H9 (cell line): ENCODE measurements around the gene VWDE. TPM values are rescaled to one million over a fixed set of nuclear protein-coding genes. Genes with fewer than 3 reads are reported as not detected.

Experiments used
- DNase-seq: peaks from one replicate; pipeline ENCODE4 v3.0.0-alpha.2; 2017
- H2AFZ ChIP-seq: one replicate; pipeline ENCODE4 v1.6.1; 2013; ENCODE audit warnings: mild to moderate bottlenecking, low read length, control low read depth, moderate library complexity
- H2AK5ac ChIP-seq: 2 replicates; pipeline ENCODE4 v1.6.1; 2013; ENCODE audit warnings: low read length, control low read depth, mixed read lengths; ENCODE audit not compliant: insufficient read length
- H2BK120ac ChIP-seq: one replicate; pipeline ENCODE4 v1.6.1; 2013; ENCODE audit warnings: low read depth, mild to moderate bottlenecking, low read length, control low read depth, inconsistent platforms; ENCODE audit not compliant: poor library complexity, severe bottlenecking
- H2BK12ac ChIP-seq: 2 replicates; pipeline ENCODE4 v1.6.1; 2013; ENCODE audit warnings: low read length, control low read depth, mixed read lengths, low read depth; ENCODE audit not compliant: insufficient read length
- H2BK15ac ChIP-seq: 2 replicates; pipeline ENCODE4 v1.6.1; 2013; ENCODE audit warnings: low read depth, low read length, control low read depth
- H2BK20ac ChIP-seq: one replicate; pipeline ENCODE4 v1.6.1; 2013; ENCODE audit warnings: low read depth, mild to moderate bottlenecking, low read length, control low read depth, inconsistent platforms; ENCODE audit not compliant: poor library complexity, severe bottlenecking
- H2BK5ac ChIP-seq: 2 replicates; pipeline ENCODE4 v1.6.1; 2013; ENCODE audit warnings: low read length, control low read depth, mixed read lengths; ENCODE audit not compliant: insufficient read length
- H3K14ac ChIP-seq: 2 replicates; pipeline ENCODE4 v1.6.1; 2013; ENCODE audit warnings: low read length, control low read depth; ENCODE audit not compliant: insufficient read depth
- H3K18ac ChIP-seq: 2 replicates; pipeline ENCODE4 v1.6.1; 2013; ENCODE audit warnings: low read depth, mild to moderate bottlenecking, mixed read lengths, low read length, control low read depth; ENCODE audit not compliant: insufficient read length
- H3K23ac ChIP-seq: 2 replicates; pipeline ENCODE4 v1.6.1; 2013; ENCODE audit warnings: low read length, control low read depth, mixed read lengths, low read depth; ENCODE audit not compliant: insufficient read length
- H3K23me2 ChIP-seq: 2 replicates; pipeline ENCODE4 v1.6.1; 2013; ENCODE audit warnings: low read depth, mild to moderate bottlenecking, mixed read lengths, low read length, control low read depth; ENCODE audit not compliant: insufficient read length, poor library complexity, severe bottlenecking
- H3K27ac ChIP-seq: 2 replicates; pipeline ENCODE4 v1.5.1; 2013; ENCODE audit warnings: low read length, control low read depth, mixed read lengths, low read depth; ENCODE audit not compliant: insufficient read length
- H3K27me3 ChIP-seq: 2 replicates; pipeline ENCODE4 v1.6.1; 2013; ENCODE audit warnings: low read length, control low read depth, inconsistent platforms; ENCODE audit not compliant: insufficient read depth
- H3K4ac ChIP-seq: 2 replicates; pipeline ENCODE4 v1.6.1; 2013; ENCODE audit warnings: low read depth, mild to moderate bottlenecking, control low read depth, inconsistent platforms, low read length, moderate library complexity
- H3K4me1 ChIP-seq: 2 replicates; pipeline ENCODE4 v1.6.1; 2013; ENCODE audit warnings: low read length, control low read depth, inconsistent platforms; ENCODE audit not compliant: insufficient read depth
- H3K4me2 ChIP-seq: 2 replicates; pipeline ENCODE4 v1.6.1; 2013; ENCODE audit warnings: low read length, control low read depth, mixed read lengths; ENCODE audit not compliant: insufficient read length, insufficient read depth
- H3K56ac ChIP-seq: 2 replicates; pipeline ENCODE4 v1.6.1; 2013; ENCODE audit warnings: low read depth, mild to moderate bottlenecking, mixed read lengths, low read length, control low read depth; ENCODE audit not compliant: insufficient read length
- H3K79me1 ChIP-seq: 2 replicates; pipeline ENCODE4 v1.6.1; 2013; ENCODE audit warnings: low read depth, mild to moderate bottlenecking, moderate library complexity, low read length, control low read depth, inconsistent platforms; ENCODE audit not compliant: insufficient read depth, poor library complexity, severe bottlenecking
- H3K79me2 ChIP-seq: 2 replicates; pipeline ENCODE4 v1.6.1; 2013; ENCODE audit warnings: low read length, control low read depth, inconsistent platforms; ENCODE audit not compliant: insufficient read depth
- H3K9ac ChIP-seq: 2 replicates; pipeline ENCODE4 v1.6.1; 2013; ENCODE audit warnings: low read length, control low read depth, mixed read lengths; ENCODE audit not compliant: insufficient read length; ENCODE audit errors: extremely low read depth
- H3K9me3 ChIP-seq: one replicate; pipeline ENCODE4 v1.6.1; 2013; ENCODE audit warnings: low read depth, low read length, inconsistent platforms; ENCODE audit not compliant: control insufficient read depth
- H3T11ph ChIP-seq: one replicate; pipeline ENCODE4 v1.6.1; 2013; ENCODE audit warnings: mild to moderate bottlenecking, low read length, control low read depth, inconsistent platforms
- H4K20me1 ChIP-seq: one replicate; pipeline ENCODE4 v1.6.1; 2013; ENCODE audit not compliant: control insufficient read depth, insufficient read length, insufficient read depth
- H4K5ac ChIP-seq: 2 replicates; pipeline ENCODE4 v1.6.1; 2013; ENCODE audit warnings: low read depth, mild to moderate bottlenecking, mixed read lengths, low read length, control low read depth; ENCODE audit not compliant: insufficient read length
- H4K8ac ChIP-seq: replicated peaks from 2 replicates; pipeline ENCODE4 v1.6.1; 2013; ENCODE audit warnings: low read length, control low read depth, mixed read lengths, low read depth; ENCODE audit not compliant: insufficient read length
- H4K91ac ChIP-seq: 2 replicates; pipeline ENCODE4 v1.6.1; 2013; ENCODE audit warnings: low read depth, mild to moderate bottlenecking, moderate library complexity, mixed read lengths, low read length, control low read depth; ENCODE audit not compliant: insufficient read length
- H3K27ac Mint-ChIP-seq, 3 experiments: 2 replicates in 2 of 3; 3 replicates in 1 of 3; pipeline ENCODE4 v1.8.0; 2020 to 2021; ENCODE audit warnings: mixed read lengths in 3 of 3, mild to moderate bottlenecking in 1 of 3, moderate library complexity in 1 of 3
- H3K27me3 Mint-ChIP-seq: 2 replicates; pipeline ENCODE4 v1.8.0; 2021; ENCODE audit warnings: low read depth, mild to moderate bottlenecking, moderate library complexity, mixed read lengths
- H3K36me3 Mint-ChIP-seq, 3 experiments: 2 replicates in 2 of 3; 3 replicates in 1 of 3; pipeline ENCODE4 v1.8.0; 2020 to 2021; ENCODE audit warnings: low read depth in 3 of 3, mixed read lengths in 3 of 3; ENCODE audit not compliant: insufficient read depth in 1 of 3
- H3K4me1 Mint-ChIP-seq, 2 experiments: 2 replicates each; pipeline ENCODE4 v1.8.0; 2020; ENCODE audit warnings: mixed read lengths in 2 of 2
- H3K4me3 Mint-ChIP-seq, 2 experiments: 2 replicates in 1 of 2; 3 replicates in 1 of 2; pipeline ENCODE4 v1.8.0; 2020 to 2021; ENCODE audit warnings: mild to moderate bottlenecking in 2 of 2, mixed read lengths in 2 of 2, moderate library complexity in 1 of 2
- H3K9me3 Mint-ChIP-seq, 2 experiments: 2 replicates in 1 of 2; 3 replicates in 1 of 2; pipeline ENCODE4 v1.8.0; 2020; ENCODE audit warnings: mild to moderate bottlenecking in 2 of 2, mixed read lengths in 2 of 2, moderate library complexity in 1 of 2
- total RNA-seq: library from RNA; stranded (reverse); gene quantifications from 2 replicates; pipeline ENCODE4 v1.2.1, GENCODE V29; 2021
- TF ChIP-seq, protein P1 (sequence below): fragments of 200-600 bp; sonication (generic); conservative IDR thresholded peaks from 3 replicates; pipeline ENCODE4 v1.8.0; 2021; ENCODE audit warnings: antibody characterized with exemption, mild to moderate bottlenecking

Gene VWDE
- total RNA-seq, 1 experiment from 2014 or later: 18.1 TPM

DNA sequence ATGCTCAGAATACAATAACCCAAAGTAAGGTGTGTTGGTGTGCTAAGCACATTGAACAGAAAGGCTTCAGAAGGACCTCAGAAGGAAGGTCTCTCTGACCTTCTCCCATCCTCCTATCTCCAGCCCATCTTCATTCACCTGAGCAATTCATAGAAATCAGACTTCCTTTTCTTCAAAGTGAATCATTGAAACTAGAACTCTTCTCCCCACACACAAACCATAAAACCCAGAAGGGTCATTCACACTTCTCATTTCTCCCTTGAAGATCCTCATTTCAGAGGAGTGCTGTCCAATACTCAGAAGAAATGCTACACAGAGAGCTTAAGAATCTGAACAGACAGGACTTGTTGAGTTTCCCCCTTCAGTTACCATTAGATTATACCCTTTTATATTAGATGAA, 89.5 kb downstream of the VWDE start:
- no peak overlapping the region for H3K9ac ChIP-seq
- H3K27me3 ChIP-seq: no peaks in the 10 kb centered on the region
- no peak overlapping the region for H4K91ac ChIP-seq
- H3K9me3 ChIP-seq: no peaks in the 10 kb centered on the region
- H2BK20ac ChIP-seq: no peak overlapping the region
- no peak overlapping the region for H3K4me2 ChIP-seq
- H2BK5ac ChIP-seq: no peak overlapping the region
- no peak overlapping the region for H3K4me3 Mint-ChIP-seq
- no peaks in the 10 kb centered on the region for H3K27me3 Mint-ChIP-seq
- H4K8ac ChIP-seq: no peak overlapping the region
- H2BK12ac ChIP-seq: no peak overlapping the region
- no peak overlapping the region for H2AK5ac ChIP-seq
- no peak overlapping the region for H2BK120ac ChIP-seq
- TF ChIP-seq, protein P1, sequence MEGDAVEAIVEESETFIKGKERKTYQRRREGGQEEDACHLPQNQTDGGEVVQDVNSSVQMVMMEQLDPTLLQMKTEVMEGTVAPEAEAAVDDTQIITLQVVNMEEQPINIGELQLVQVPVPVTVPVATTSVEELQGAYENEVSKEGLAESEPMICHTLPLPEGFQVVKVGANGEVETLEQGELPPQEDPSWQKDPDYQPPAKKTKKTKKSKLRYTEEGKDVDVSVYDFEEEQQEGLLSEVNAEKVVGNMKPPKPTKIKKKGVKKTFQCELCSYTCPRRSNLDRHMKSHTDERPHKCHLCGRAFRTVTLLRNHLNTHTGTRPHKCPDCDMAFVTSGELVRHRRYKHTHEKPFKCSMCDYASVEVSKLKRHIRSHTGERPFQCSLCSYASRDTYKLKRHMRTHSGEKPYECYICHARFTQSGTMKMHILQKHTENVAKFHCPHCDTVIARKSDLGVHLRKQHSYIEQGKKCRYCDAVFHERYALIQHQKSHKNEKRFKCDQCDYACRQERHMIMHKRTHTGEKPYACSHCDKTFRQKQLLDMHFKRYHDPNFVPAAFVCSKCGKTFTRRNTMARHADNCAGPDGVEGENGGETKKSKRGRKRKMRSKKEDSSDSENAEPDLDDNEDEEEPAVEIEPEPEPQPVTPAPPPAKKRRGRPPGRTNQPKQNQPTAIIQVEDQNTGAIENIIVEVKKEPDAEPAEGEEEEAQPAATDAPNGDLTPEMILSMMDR: no peak
- no peak overlapping the region for H3K18ac ChIP-seq
- H3K23ac ChIP-seq: no peak overlapping the region
- H3K4me1 ChIP-seq: no peaks in the 10 kb centered on the region
- no peaks in the 10 kb centered on the region for H4K20me1 ChIP-seq
- H3K79me2 ChIP-seq: no peaks in the 10 kb centered on the region
- no peak overlapping the region for H3K56ac ChIP-seq
- no peak overlapping the region for H3K27ac Mint-ChIP-seq
- no peak for DNase-seq
- H3K9me3 Mint-ChIP-seq: peaks cover 0 to 2% of the 10 kb centered on the region in 2 experiments; a peak in 1 of 5 replicates
- H3K4me1 Mint-ChIP-seq: no peaks in the 10 kb centered on the region
- no peak overlapping the region for H4K5ac ChIP-seq
- no peak overlapping the region for H3K4ac ChIP-seq
- no peaks in the 10 kb centered on the region for H3K79me1 ChIP-seq
- peaks cover 0 to 5% (median 4%) of the 10 kb centered on the region in 3 experiments; a peak in 3 of 7 replicates for H3K36me3 Mint-ChIP-seq
- H3K14ac ChIP-seq: no peak overlapping the region
- H3T11ph ChIP-seq: no peak overlapping the region
- no peak overlapping the region for H2AFZ ChIP-seq
- H3K23me2 ChIP-seq: no peaks in the 10 kb centered on the region
- no peak overlapping the region for H2BK15ac ChIP-seq
- no peak overlapping the region for H3K27ac ChIP-seq
